Neural cell (in vitro differentiated cells): ENCODE results near the gene TLE4. TPM values are rescaled to one million over a fixed set of nuclear protein-coding genes. Genes with fewer than 3 reads are reported as not detected.
"Not testable (repeated sequence)": the region's sequence is repeated elsewhere in the genome, so short reads cannot be mapped to it uniquely, and the experiment has no call there.

Experiments
- H2AFZ ChIP-seq: fragments of 200-600, 300-800 bp; sonication (generic), shearing (Covaris generic); 2 replicates; pipeline ENCODE4 v1.6.0; 2014; ENCODE audit warnings: low read depth, mild to moderate bottlenecking, antibody characterized with exemption, low read length, moderate library complexity
- H3F3A ChIP-seq: fragments of 200-600 bp; shearing (Covaris generic); 2 replicates; pipeline ENCODE4 v1.6.1; 2016; ENCODE audit warnings: mild to moderate bottlenecking, moderate library complexity, mixed read lengths, antibody characterized with exemption, low read length; ENCODE audit not compliant: insufficient read depth, poor library complexity, severe bottlenecking
- H3K27ac ChIP-seq: fragments of 200-600, 300-800 bp; sonication (generic), shearing (Covaris generic); 2 replicates; pipeline ENCODE4 v1.5.1; 2014; ENCODE audit warnings: mild to moderate bottlenecking, low read length, moderate library complexity
- H3K27me3 ChIP-seq: fragments of 300-800, 200-600 bp; sonication (generic), shearing (Covaris generic); 2 replicates; pipeline ENCODE4 v1.6.0; 2014; ENCODE audit warnings: mild to moderate bottlenecking, low read depth, low read length, moderate library complexity; ENCODE audit not compliant: insufficient read depth
- H3K36me3 ChIP-seq: fragments of 300-800, 200-600 bp; sonication (generic), shearing (Covaris generic); 2 replicates; pipeline ENCODE4 v1.5.1; 2014; ENCODE audit warnings: mild to moderate bottlenecking, antibody characterized with exemption, low read length, moderate library complexity; ENCODE audit not compliant: insufficient read depth
- H3K4me2 ChIP-seq: fragments of 300-800, 200-600 bp; sonication (generic), shearing (Covaris generic); 2 replicates; pipeline ENCODE4 v1.6.0; 2014; ENCODE audit warnings: mild to moderate bottlenecking, low read length
- H3K4me3 ChIP-seq: fragments of 300-800, 200-600 bp; sonication (generic), shearing (Covaris generic); 2 replicates; pipeline ENCODE4 v1.5.1; 2014; ENCODE audit warnings: mild to moderate bottlenecking, low read length, moderate library complexity
- H3K79me2 ChIP-seq: fragments of 200-600 bp; shearing (Covaris generic); replicated peaks from 2 replicates; pipeline ENCODE4 v1.6.0; 2014; ENCODE audit warnings: mild to moderate bottlenecking, low read length, moderate library complexity; ENCODE audit not compliant: insufficient read depth
- H3K9ac ChIP-seq: fragments of 300-800, 200-600 bp; sonication (generic), shearing (Covaris generic); 2 replicates; pipeline ENCODE4 v1.6.1; 2016; ENCODE audit warnings: mild to moderate bottlenecking, low read length, mixed read lengths
- H3K9me2 ChIP-seq: fragments of 200-600 bp; shearing (Covaris generic); 2 replicates; pipeline ENCODE4 v1.6.1; 2016; ENCODE audit warnings: mild to moderate bottlenecking, low read length, mixed read lengths; ENCODE audit not compliant: insufficient read depth
- H3K9me3 ChIP-seq: fragments of 200-600, 300-800 bp; sonication (generic), shearing (Covaris generic); 2 replicates; pipeline ENCODE4 v1.6.1; 2016; ENCODE audit warnings: mild to moderate bottlenecking, mixed run types, low read length, moderate library complexity, mixed read lengths
- H4K20me1 ChIP-seq: fragments of 200-600 bp; shearing (Covaris generic); 2 replicates; pipeline ENCODE4 v1.6.1; 2016; ENCODE audit warnings: mild to moderate bottlenecking, mixed run types; ENCODE audit not compliant: insufficient read depth
- EP300 ChIP-seq: fragments of 450-650 bp; conservative IDR thresholded peaks from 2 replicates; pipeline ENCODE4 v1.6.1; 2014; ENCODE audit warnings: antibody characterized with exemption, mild to moderate bottlenecking, moderate library complexity; ENCODE audit not compliant: poor library complexity, severe bottlenecking
- EZH2 ChIP-seq: fragments of 200-600, 300-800 bp; shearing (Covaris generic), sonication (generic); IDR thresholded peaks from 2 replicates; pipeline ENCODE4 v1.6.1; 2014; ENCODE audit warnings: antibody characterized with exemption, low read length, borderline replicate concordance, mild to moderate bottlenecking; ENCODE audit not compliant: insufficient read depth, poor library complexity, severe bottlenecking
- MXI1 ChIP-seq: fragments of 450-650 bp; conservative IDR thresholded peaks from 2 replicates; pipeline ENCODE4 v1.6.1; 2014; ENCODE audit warnings: antibody characterized with exemption, mild to moderate bottlenecking; ENCODE audit not compliant: poor library complexity, severe bottlenecking
- POLR2AphosphoS5 ChIP-seq: IDR thresholded peaks from 2 replicates; pipeline ENCODE4 v1.6.1; 2012
- RAD21 ChIP-seq: fragments of 450-650 bp; conservative IDR thresholded peaks from 2 replicates; pipeline ENCODE4 v1.6.1; 2014; ENCODE audit warnings: antibody characterized with exemption, mild to moderate bottlenecking, moderate library complexity
- SMC3 ChIP-seq: fragments of 450-650 bp; conservative IDR thresholded peaks from 2 replicates; pipeline ENCODE4 v1.6.1; 2014; ENCODE audit warnings: antibody characterized with exemption, mild to moderate bottlenecking, moderate library complexity; ENCODE audit not compliant: poor library complexity
- TAF1 ChIP-seq: IDR thresholded peaks from 2 replicates; pipeline ENCODE4 v1.6.1; 2012; ENCODE audit warnings: low read depth
- polyA plus RNA-seq: library from polyadenylated mRNA; depleted of rRNA; stranded (reverse); fragments of >200 nt; gene quantifications from 2 replicates; pipeline ENCODE4 v1.2.3, GENCODE V29; 2014
- TF ChIP-seq, protein P1 (sequence below): IDR thresholded peaks from 2 replicates; pipeline ENCODE4 v1.6.1; 2012; ENCODE audit warnings: borderline replicate concordance
- TF ChIP-seq, protein P2 (sequence below): fragments of 450-650 bp; IDR thresholded peaks from 2 replicates; pipeline ENCODE4 v1.5.1; 2014; ENCODE audit warnings: antibody characterized with exemption, mild to moderate bottlenecking, moderate library complexity; ENCODE audit not compliant: poor library complexity, severe bottlenecking

The TLE4 gene
- polyA plus RNA-seq, 1 donor from 2014 or later, result 143 TPM

DNA sequence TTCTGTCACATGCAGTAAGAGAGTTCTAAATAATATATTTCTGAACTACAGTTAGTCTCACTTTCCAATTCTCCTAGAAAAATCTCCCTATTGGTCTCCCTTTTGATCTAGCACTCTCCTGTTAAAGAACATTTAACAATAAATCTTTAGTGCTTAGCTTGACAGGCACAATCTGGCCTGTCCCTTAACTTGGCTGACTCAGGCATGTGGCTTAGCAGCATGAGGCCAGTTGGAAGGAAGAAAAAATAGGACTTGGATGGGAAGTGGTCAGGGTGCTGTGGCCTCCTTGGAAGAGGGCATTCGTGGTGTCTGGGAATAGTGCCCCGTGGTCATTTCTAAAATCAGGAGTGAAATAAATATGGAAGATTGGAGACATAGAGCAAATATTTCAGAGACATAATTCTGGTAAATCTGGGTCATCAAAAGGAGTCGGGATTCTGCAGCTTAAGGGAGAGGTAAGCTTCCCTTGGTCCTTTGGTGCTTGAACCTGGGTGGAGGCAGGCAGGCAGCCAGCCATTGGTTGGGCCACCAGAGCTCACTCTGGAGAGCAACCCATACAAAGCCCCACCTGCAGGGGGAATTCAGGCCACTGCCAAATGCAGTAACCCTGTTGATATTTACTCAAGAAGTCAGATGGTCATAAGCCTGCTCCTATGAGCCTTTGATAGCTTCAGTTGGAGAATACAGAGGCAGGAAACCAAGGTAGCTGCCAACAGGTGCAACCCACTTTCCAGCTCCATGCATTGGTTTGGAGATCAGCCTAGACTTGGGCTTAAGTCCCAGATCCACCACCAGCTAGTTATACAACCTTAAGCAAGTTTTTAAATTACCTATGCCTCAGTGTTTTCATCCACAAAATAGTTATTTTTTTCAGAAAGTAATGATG lies 28.8 kb upstream of the TLE4 start:
- Histone ChIP-seq H3K9me3 (no peaks in the 10 kb centered on the region), H3K9me2 (no peaks in the 10 kb centered on the region), H2AFZ (no peak overlapping the region), H3K27ac (no peak overlapping the region), H3K36me3 (no peaks in the 10 kb centered on the region), H3K9ac (no peak overlapping the region), H3K4me2 (no peak overlapping the region), H3K27me3 (no peaks in the 10 kb centered on the region), H3F3A (no peaks in the 10 kb centered on the region), H3K79me2 (no peaks in the 10 kb centered on the region), H3K4me3 (no peak overlapping the region), H4K20me1 (no peaks in the 10 kb centered on the region)
- TF ChIP-seq, protein P1, sequence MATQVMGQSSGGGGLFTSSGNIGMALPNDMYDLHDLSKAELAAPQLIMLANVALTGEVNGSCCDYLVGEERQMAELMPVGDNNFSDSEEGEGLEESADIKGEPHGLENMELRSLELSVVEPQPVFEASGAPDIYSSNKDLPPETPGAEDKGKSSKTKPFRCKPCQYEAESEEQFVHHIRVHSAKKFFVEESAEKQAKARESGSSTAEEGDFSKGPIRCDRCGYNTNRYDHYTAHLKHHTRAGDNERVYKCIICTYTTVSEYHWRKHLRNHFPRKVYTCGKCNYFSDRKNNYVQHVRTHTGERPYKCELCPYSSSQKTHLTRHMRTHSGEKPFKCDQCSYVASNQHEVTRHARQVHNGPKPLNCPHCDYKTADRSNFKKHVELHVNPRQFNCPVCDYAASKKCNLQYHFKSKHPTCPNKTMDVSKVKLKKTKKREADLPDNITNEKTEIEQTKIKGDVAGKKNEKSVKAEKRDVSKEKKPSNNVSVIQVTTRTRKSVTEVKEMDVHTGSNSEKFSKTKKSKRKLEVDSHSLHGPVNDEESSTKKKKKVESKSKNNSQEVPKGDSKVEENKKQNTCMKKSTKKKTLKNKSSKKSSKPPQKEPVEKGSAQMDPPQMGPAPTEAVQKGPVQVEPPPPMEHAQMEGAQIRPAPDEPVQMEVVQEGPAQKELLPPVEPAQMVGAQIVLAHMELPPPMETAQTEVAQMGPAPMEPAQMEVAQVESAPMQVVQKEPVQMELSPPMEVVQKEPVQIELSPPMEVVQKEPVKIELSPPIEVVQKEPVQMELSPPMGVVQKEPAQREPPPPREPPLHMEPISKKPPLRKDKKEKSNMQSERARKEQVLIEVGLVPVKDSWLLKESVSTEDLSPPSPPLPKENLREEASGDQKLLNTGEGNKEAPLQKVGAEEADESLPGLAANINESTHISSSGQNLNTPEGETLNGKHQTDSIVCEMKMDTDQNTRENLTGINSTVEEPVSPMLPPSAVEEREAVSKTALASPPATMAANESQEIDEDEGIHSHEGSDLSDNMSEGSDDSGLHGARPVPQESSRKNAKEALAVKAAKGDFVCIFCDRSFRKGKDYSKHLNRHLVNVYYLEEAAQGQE, result no peak
- TF ChIP-seq POLR2AphosphoS5 (no peak), RAD21 (no peak), MXI1 (no peak), SMC3 (no peak), TAF1 (no peak), EP300 (no peak), EZH2 (no peak)
- TF ChIP-seq, protein P2, sequence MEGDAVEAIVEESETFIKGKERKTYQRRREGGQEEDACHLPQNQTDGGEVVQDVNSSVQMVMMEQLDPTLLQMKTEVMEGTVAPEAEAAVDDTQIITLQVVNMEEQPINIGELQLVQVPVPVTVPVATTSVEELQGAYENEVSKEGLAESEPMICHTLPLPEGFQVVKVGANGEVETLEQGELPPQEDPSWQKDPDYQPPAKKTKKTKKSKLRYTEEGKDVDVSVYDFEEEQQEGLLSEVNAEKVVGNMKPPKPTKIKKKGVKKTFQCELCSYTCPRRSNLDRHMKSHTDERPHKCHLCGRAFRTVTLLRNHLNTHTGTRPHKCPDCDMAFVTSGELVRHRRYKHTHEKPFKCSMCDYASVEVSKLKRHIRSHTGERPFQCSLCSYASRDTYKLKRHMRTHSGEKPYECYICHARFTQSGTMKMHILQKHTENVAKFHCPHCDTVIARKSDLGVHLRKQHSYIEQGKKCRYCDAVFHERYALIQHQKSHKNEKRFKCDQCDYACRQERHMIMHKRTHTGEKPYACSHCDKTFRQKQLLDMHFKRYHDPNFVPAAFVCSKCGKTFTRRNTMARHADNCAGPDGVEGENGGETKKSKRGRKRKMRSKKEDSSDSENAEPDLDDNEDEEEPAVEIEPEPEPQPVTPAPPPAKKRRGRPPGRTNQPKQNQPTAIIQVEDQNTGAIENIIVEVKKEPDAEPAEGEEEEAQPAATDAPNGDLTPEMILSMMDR, result no peak

DNA sequence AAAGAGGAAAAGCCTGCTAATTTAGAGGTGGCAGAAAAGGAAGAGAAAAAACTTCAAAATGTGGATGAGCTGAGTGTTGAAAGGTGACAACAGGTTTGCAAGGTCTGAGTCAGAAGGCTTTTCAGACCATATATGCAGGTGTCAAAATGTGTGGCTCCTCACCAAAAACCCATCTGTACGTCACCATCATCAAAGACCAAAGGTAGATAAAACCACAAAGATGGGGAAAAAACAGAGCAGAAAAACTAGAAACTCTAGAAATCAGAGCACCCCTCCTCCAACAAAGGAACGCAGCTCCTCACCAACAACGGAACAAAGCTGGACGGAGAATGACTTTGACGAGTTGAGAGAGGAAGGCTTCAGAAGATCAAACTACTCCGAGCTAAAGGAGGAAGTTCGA lies 27.4 kb upstream of the TLE4 start:
- not testable (repeated sequence) for H3K27me3 ChIP-seq, H4K20me1 ChIP-seq, H3K9me3 ChIP-seq, H3K4me2 ChIP-seq, H3K79me2 ChIP-seq, H3K9me2 ChIP-seq, H2AFZ ChIP-seq, H3F3A ChIP-seq, H3K9ac ChIP-seq, H3K4me3 ChIP-seq, H3K36me3 ChIP-seq, H3K27ac ChIP-seq
